ENCODE data around the gene SLC6A17.

GRCh38 chr1:110225756-110226404 lies 75.6 kb downstream of the SLC6A17 start:
- TF ChIP-seq CTCF (IDR thresholded peaks at IDR 0.05; ENCODE audit: insufficient read depth, low read depth, low read length) (no peak), EZH2 (IDR thresholded peaks at IDR 0.05; ENCODE audit: insufficient read depth, low read length) (no peak)

All from astrocyte (in vitro differentiated cells and primary cell).